NB4 (cell line): Measurements from ENCODE around the gene ANKRD9.
A peak's percentile ranks its signal among the peaks of the same experiment; 100 is the strongest.

Experiments
- DNase-seq: peaks from one replicate; pipeline ENCODE4 v3.0.0; 2010; ENCODE audit warnings: low read depth
- H3K4me3 ChIP-seq: one replicate; pipeline ENCODE4 v1.5.1; 2011; ENCODE audit warnings: mild to moderate bottlenecking, low read depth, low read length, moderate library complexity
- CTCF ChIP-seq: IDR thresholded peaks from one replicate; pipeline ENCODE4 v1.5.1; 2012; ENCODE audit warnings: low read depth, low read length
- MAX ChIP-seq: IDR thresholded peaks from 2 replicates; pipeline ENCODE4 v1.6.1; 2011; ENCODE audit warnings: low read depth, low read length
- MYC ChIP-seq: IDR thresholded peaks from 2 replicates; pipeline ENCODE4 v1.6.1; 2011; ENCODE audit warnings: low read depth, low read length
- POLR2A ChIP-seq: IDR thresholded peaks from 2 replicates; pipeline ENCODE4 v1.6.1; 2011; ENCODE audit warnings: mild to moderate bottlenecking; ENCODE audit not compliant: insufficient read length; ENCODE audit errors: extremely low read depth

The ANKRD9 gene

DNA sequence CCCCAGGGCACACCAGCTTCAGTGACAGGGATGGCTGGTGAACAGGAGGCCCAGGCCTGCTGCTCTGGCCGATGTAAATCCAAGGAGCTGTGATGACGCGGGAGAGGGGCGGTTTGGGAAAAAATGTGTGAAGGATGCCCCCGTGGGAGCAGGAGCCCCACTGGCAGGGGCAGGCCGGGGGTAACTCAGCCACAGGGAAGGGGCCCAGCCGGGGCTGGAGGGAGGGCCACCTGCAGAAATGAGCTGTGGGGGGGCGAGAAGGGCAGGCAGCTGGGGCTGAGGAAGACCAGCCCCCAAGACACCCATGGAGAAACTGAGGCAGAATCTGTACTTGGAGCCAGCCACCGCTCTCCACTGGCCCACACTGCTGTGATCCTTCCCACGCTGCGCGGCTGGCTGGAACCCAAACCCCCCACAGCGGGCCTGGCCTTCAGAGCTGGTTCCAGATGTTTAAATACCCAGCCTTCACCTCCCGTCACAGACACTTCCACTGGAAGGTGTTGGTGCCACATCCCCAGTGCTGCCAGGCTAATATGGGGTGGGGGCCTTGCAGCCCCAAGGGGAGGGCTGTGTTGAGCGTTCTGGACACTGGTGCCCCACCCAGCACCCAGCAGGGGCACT is 28.5 kb upstream of the ANKRD9 start:
- no peak for DNase-seq
- no peak overlapping the region for H3K4me3 ChIP-seq
- TF ChIP-seq CTCF (no peak), MAX (no peak), POLR2A (no peak), MYC (no peak)

DNA sequence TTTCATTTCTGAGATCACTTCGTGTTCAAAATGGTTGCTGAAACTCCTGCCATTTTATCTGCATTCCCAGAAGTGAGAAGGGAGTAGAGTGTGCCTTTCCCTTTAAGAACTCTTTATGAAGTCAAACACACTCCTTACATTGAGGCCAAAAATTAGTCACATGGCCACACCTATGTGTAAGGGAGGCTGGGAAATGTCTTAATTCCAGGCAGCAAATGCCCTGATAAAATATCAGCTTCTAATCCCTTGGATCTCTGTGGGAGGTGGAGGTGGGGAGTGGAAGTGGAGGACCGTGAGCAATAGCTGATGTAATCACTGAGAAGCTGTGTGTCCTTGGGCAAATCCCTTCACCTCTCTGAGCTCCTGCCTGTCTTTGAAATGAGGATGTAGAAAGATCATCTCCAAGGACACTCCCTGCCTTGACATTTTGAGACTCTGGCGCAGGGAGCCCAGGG is 22.7 kb upstream of the ANKRD9 start:
- DNase-seq: no peak
- TF ChIP-seq MYC (no peak), CTCF (no peak), POLR2A (no peak), MAX (no peak)
- H3K4me3 ChIP-seq: no peak overlapping the region

DNA sequence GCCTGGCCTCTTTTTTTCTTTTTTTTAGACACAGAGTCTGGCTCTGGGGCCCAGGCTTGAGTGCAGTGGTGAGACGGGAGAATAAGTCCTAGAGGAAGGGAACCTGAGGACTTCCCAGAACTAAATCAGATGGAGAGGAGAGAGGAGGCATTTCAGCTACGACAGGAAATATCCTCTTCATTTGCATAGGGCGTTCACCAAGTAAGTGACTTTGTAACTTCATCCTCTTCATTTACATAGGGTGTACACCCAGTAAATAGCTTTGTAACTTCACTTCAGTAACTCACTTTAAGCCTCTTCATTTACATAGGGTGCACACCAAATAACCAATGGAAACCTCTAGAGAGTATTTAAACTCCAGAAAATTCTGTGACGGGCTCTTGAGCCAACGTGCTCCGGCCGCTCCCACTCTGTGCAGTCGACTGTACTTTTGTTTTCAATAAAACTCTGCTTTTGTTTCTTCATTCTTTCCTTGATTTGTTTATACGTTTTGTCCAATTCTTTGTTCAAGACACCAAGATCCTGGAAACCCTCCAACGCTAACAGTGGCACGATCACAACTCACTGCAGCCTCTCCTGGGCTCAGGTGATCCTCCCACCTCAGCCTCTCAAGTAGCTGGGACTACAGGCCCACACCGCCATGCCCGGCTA is 21.4 kb upstream of the ANKRD9 start:
- no peak for DNase-seq
- no peak overlapping the region for H3K4me3 ChIP-seq
- TF ChIP-seq MAX (no peak), POLR2A (no peak), MYC (no peak), CTCF (no peak)

DNA sequence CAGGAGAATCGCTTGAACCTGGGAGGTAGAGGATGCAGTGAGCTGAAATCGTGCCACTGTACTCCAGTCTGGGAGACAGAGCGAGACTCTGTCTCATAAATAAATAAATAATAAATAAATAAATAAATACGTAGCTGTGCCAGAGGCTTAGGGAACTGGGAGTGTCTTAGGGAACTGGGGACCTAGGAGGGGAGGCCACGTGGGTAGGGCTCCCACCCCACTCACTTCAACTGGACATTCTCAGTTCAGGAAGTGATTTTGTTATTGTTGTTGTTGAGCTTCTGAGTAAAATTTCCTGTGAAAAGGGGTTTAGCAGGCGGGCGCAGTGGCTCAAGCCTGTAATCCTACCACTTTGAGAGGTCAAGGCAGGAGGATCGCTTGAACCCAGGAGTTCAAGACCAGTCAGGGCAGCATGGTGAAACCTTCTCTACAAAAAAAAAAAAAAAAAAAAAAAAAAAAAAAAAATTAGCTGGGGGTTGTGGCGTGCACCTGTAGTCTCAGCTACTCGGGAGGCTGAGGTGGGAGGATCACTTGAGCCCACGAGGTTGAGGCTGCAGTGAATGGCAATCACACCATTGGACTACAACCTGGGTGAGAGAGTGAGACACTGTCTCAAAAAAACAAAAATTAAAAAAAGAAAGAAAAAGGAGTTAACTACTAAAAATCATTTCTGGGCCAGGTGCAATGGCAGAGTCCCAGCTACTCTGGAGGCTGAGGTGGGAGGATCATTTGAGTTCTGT is 19.0 kb upstream of the ANKRD9 start:
- H3K4me3 ChIP-seq: no peak overlapping the region
- TF ChIP-seq CTCF: no peak
- no peak for TF ChIP-seq MYC
- no peak for TF ChIP-seq POLR2A
- no peak for TF ChIP-seq MAX
- no peak for DNase-seq

GRCh38 chr14:102525929-102526497 is 16.4 kb upstream of the ANKRD9 start:
- peak overlapping the region; percentile 72 for H3K4me3 ChIP-seq
- DNase-seq: no peak
- TF ChIP-seq MYC (no peak), MAX (no peak), CTCF (no peak), POLR2A (no peak)
